HEK293T (cell line): ENCODE measurements around the gene PDE6A.

Source experiments
- L3MBTL2 ChIP-seq: fragments of 450-650 bp; conservative IDR thresholded peaks from 2 replicates; pipeline ENCODE4 v1.6.1; 2016; ENCODE audit warnings: mild to moderate bottlenecking
- NFRKB ChIP-seq: fragments of 450-650 bp; IDR thresholded peaks from 2 replicates; pipeline ENCODE4 v1.6.1; 2016; ENCODE audit warnings: mild to moderate bottlenecking, moderate library complexity

GRCh38 chr5:149852641-149853330, 91.8 kb downstream of the PDE6A start:
- no peak for TF ChIP-seq NFRKB
- no peak for TF ChIP-seq L3MBTL2
